ENCODE measurements around the gene ARHGAP42. TPM values are rescaled to one million over a fixed set of nuclear protein-coding genes. Genes with fewer than 3 reads are reported as not detected.

Gene ARHGAP42
- total RNA-seq, 2 donors from 2014 or later: not detected

- Mint-ChIP-seq H3K36me3 (ENCODE audit: low read depth) (no peaks in the 10 kb centered on the region), H3K27me3 (no peaks in the 10 kb centered on the region), H3K9me3 (peaks cover 1% of the 10 kb centered on the region), H3K27ac (no peak overlapping the region), H3K4me3 (no peak overlapping the region), H3K4me1 (no peaks in the 10 kb centered on the region)
- ATAC-seq (replicated peaks): no peak
Observed at GRCh38 chr11:100851584-100852152, 164.6 kb downstream of the ARHGAP42 start.

GRCh38 chr11:100855466-100856067 lies 168.5 kb downstream of the ARHGAP42 start:
- H3K27ac Mint-ChIP-seq: no peak overlapping the region
- H3K9me3 Mint-ChIP-seq: peaks cover 5% of the 10 kb centered on the region
- no peaks in the 10 kb centered on the region for H3K27me3 Mint-ChIP-seq
- no peak overlapping the region for H3K4me3 Mint-ChIP-seq
- ATAC-seq (replicated peaks): no peak
- H3K4me1 Mint-ChIP-seq: no peaks in the 10 kb centered on the region
- no peaks in the 10 kb centered on the region for H3K36me3 Mint-ChIP-seq (ENCODE audit: low read depth)

GRCh38 chr11:100857236-100858005 lies 170.3 kb downstream of the ARHGAP42 start:
- no peak overlapping the region for H3K27ac Mint-ChIP-seq
- no peak for ATAC-seq (replicated peaks)
- no peaks in the 10 kb centered on the region for H3K27me3 Mint-ChIP-seq
- H3K9me3 Mint-ChIP-seq: peaks cover 5% of the 10 kb centered on the region
- H3K4me1 Mint-ChIP-seq: no peaks in the 10 kb centered on the region
- H3K36me3 Mint-ChIP-seq (ENCODE audit: low read depth): no peaks in the 10 kb centered on the region
- no peak overlapping the region for H3K4me3 Mint-ChIP-seq

- Mint-ChIP-seq H3K9me3 (peaks cover 5% of the 10 kb centered on the region), H3K4me3 (no peak overlapping the region), H3K36me3 (ENCODE audit: low read depth) (no peaks in the 10 kb centered on the region), H3K4me1 (no peaks in the 10 kb centered on the region), H3K27me3 (no peaks in the 10 kb centered on the region), H3K27ac (no peak overlapping the region)
- no peak for ATAC-seq (replicated peaks)
Observed at GRCh38 chr11:100860318-100861155, 173.4 kb downstream of the ARHGAP42 start.

GRCh38 chr11:100861212-100861611 lies 174.1 kb downstream of the ARHGAP42 start:
- H3K4me1 Mint-ChIP-seq: no peaks in the 10 kb centered on the region
- H3K36me3 Mint-ChIP-seq (ENCODE audit: low read depth): no peaks in the 10 kb centered on the region
- H3K27ac Mint-ChIP-seq: no peak overlapping the region
- no peak overlapping the region for H3K4me3 Mint-ChIP-seq
- H3K27me3 Mint-ChIP-seq: no peaks in the 10 kb centered on the region
- peaks cover 5% of the 10 kb centered on the region for H3K9me3 Mint-ChIP-seq
- no peak for ATAC-seq (replicated peaks)

GRCh38 chr11:100863080-100863581 lies 176.0 kb downstream of the ARHGAP42 start:
- H3K9me3 Mint-ChIP-seq: no peaks in the 10 kb centered on the region
- no peak overlapping the region for H3K4me3 Mint-ChIP-seq
- no peak for ATAC-seq (replicated peaks)
- H3K27me3 Mint-ChIP-seq: no peaks in the 10 kb centered on the region
- H3K4me1 Mint-ChIP-seq: no peaks in the 10 kb centered on the region
- no peaks in the 10 kb centered on the region for H3K36me3 Mint-ChIP-seq (ENCODE audit: low read depth)
- H3K27ac Mint-ChIP-seq: no peak overlapping the region

- Mint-ChIP-seq H3K9me3 (no peaks in the 10 kb centered on the region), H3K4me1 (no peaks in the 10 kb centered on the region), H3K4me3 (no peak overlapping the region), H3K27ac (no peak overlapping the region), H3K27me3 (no peaks in the 10 kb centered on the region), H3K36me3 (ENCODE audit: low read depth) (no peaks in the 10 kb centered on the region)
- no peak for ATAC-seq (replicated peaks)
Observed at GRCh38 chr11:100865443-100866065, 178.5 kb downstream of the ARHGAP42 start.

- Mint-ChIP-seq H3K36me3 (ENCODE audit: low read depth) (no peaks in the 10 kb centered on the region), H3K27me3 (no peaks in the 10 kb centered on the region), H3K9me3 (no peaks in the 10 kb centered on the region), H3K4me1 (no peaks in the 10 kb centered on the region), H3K4me3 (no peak overlapping the region), H3K27ac (no peak overlapping the region)
- ATAC-seq (replicated peaks): no peak
Observed at GRCh38 chr11:100866453-100866852, 179.4 kb downstream of the ARHGAP42 start.

GRCh38 chr11:100867606-100868005 lies 180.5 kb downstream of the ARHGAP42 start:
- no peak overlapping the region for H3K4me3 Mint-ChIP-seq
- H3K4me1 Mint-ChIP-seq: no peaks in the 10 kb centered on the region
- ATAC-seq (replicated peaks): no peak
- no peak overlapping the region for H3K27ac Mint-ChIP-seq
- H3K9me3 Mint-ChIP-seq: no peaks in the 10 kb centered on the region
- no peaks in the 10 kb centered on the region for H3K27me3 Mint-ChIP-seq
- no peaks in the 10 kb centered on the region for H3K36me3 Mint-ChIP-seq (ENCODE audit: low read depth)

- no peak for ATAC-seq (replicated peaks)
- no peak overlapping the region for H3K4me3 Mint-ChIP-seq
- H3K9me3 Mint-ChIP-seq: no peaks in the 10 kb centered on the region
- no peaks in the 10 kb centered on the region for H3K36me3 Mint-ChIP-seq (ENCODE audit: low read depth)
- H3K27me3 Mint-ChIP-seq: no peaks in the 10 kb centered on the region
- no peak overlapping the region for H3K27ac Mint-ChIP-seq
- no peaks in the 10 kb centered on the region for H3K4me1 Mint-ChIP-seq
Observed at GRCh38 chr11:100869328-100869727, 182.2 kb downstream of the ARHGAP42 start.

GRCh38 chr11:100870138-100870537 lies 183.1 kb downstream of the ARHGAP42 start:
- no peaks in the 10 kb centered on the region for H3K27me3 Mint-ChIP-seq
- no peaks in the 10 kb centered on the region for H3K36me3 Mint-ChIP-seq (ENCODE audit: low read depth)
- no peak overlapping the region for H3K27ac Mint-ChIP-seq
- no peak for ATAC-seq (replicated peaks)
- H3K9me3 Mint-ChIP-seq: no peaks in the 10 kb centered on the region
- H3K4me1 Mint-ChIP-seq: no peaks in the 10 kb centered on the region
- no peak overlapping the region for H3K4me3 Mint-ChIP-seq

- H3K36me3 Mint-ChIP-seq (ENCODE audit: low read depth): no peaks in the 10 kb centered on the region
- ATAC-seq (replicated peaks): no peak
- H3K27ac Mint-ChIP-seq: no peak overlapping the region
- H3K4me1 Mint-ChIP-seq: no peaks in the 10 kb centered on the region
- H3K9me3 Mint-ChIP-seq: no peaks in the 10 kb centered on the region
- H3K27me3 Mint-ChIP-seq: no peaks in the 10 kb centered on the region
- H3K4me3 Mint-ChIP-seq: no peak overlapping the region
Observed at GRCh38 chr11:100872951-100873740, 186.1 kb downstream of the ARHGAP42 start.

- no peak for ATAC-seq (replicated peaks)
- Mint-ChIP-seq H3K4me1 (no peaks in the 10 kb centered on the region), H3K27ac (no peak overlapping the region), H3K9me3 (no peaks in the 10 kb centered on the region), H3K27me3 (no peaks in the 10 kb centered on the region), H3K36me3 (ENCODE audit: low read depth) (no peaks in the 10 kb centered on the region), H3K4me3 (no peak overlapping the region)
Observed at GRCh38 chr11:100874203-100874602, 187.1 kb downstream of the ARHGAP42 start.

Measured in activated T-helper 17 cell treated with anti-CD3 and anti-CD28 coated beads, Interleukin-2, amount 50 U/mL, for 72 hours (primary cell).